Measurements from ENCODE around the gene HPCAL1.
A peak's percentile ranks its signal among the peaks of the same experiment; 100 is the strongest.

HPCAL1 gene

GRCh38 chr2:10426726-10427617, 124.3 kb downstream of the HPCAL1 start:
- DNase-seq (ENCODE audit: low spot score) = no peak

- no peak for DNase-seq (ENCODE audit: low spot score)
These were observed 124.9 kb downstream of the HPCAL1 start for GRCh38 chr2:10427618-10427949.

- no peak for DNase-seq (ENCODE audit: low spot score)
These were observed 125.7 kb downstream of the HPCAL1 start for GRCh38 chr2:10428355-10428754.

GRCh38 chr2:10428924-10429323, 126.2 kb downstream of the HPCAL1 start:
- DNase-seq (ENCODE audit: low spot score) = no peak

GRCh38 chr2:10430886-10431622, 128.3 kb downstream of the HPCAL1 start:
- DNase-seq (ENCODE audit: low spot score) = no peak

- no peak for DNase-seq (ENCODE audit: low spot score)
These were observed 129.1 kb downstream of the HPCAL1 start for GRCh38 chr2:10431797-10432196.

- DNase-seq (ENCODE audit: low spot score) = no peak
These were observed 129.8 kb downstream of the HPCAL1 start for GRCh38 chr2:10432311-10433181.

- no peak for DNase-seq (ENCODE audit: low spot score)
These were observed 130.7 kb downstream of the HPCAL1 start for GRCh38 chr2:10433264-10433946.

GRCh38 chr2:10433947-10434885, 131.5 kb downstream of the HPCAL1 start:
- no peak for DNase-seq (ENCODE audit: low spot score)

- peak; percentile 77 for DNase-seq (ENCODE audit: low spot score)
These were observed 132.4 kb downstream of the HPCAL1 start for GRCh38 chr2:10434886-10435819.

- no peak for DNase-seq (ENCODE audit: low spot score)
These were observed 133.1 kb downstream of the HPCAL1 start for GRCh38 chr2:10435820-10436204.

- no peak for DNase-seq (ENCODE audit: low spot score)
These were observed 133.9 kb downstream of the HPCAL1 start for GRCh38 chr2:10436583-10437110.

- no peak for DNase-seq (ENCODE audit: low spot score)
These were observed 135.1 kb downstream of the HPCAL1 start for GRCh38 chr2:10437806-10438205.

GRCh38 chr2:10438688-10439087, 136.0 kb downstream of the HPCAL1 start:
- DNase-seq (ENCODE audit: low spot score) = no peak

- DNase-seq (ENCODE audit: low spot score) = no peak
These were observed 136.6 kb downstream of the HPCAL1 start for GRCh38 chr2:10439185-10439879.

GRCh38 chr2:10439971-10440370, 137.3 kb downstream of the HPCAL1 start:
- no peak for DNase-seq (ENCODE audit: low spot score)

GRCh38 chr2:10440736-10441135, 138.0 kb downstream of the HPCAL1 start:
- no peak for DNase-seq (ENCODE audit: low spot score)

- no peak for DNase-seq (ENCODE audit: low spot score)
These were observed 139.2 kb downstream of the HPCAL1 start for GRCh38 chr2:10441948-10442347.

Data from activated CD4-positive, alpha-beta T cell treated with anti-CD3 and anti-CD28 coated beads, Interleukin-2, Interleukin-4, amounts not matched to agents 100 ng/mL and 50 ng/mL, durations not matched to agents 16 hours and 8 hours (primary cell).